ENCODE results near the gene SLC16A9.
"Not testable (repeated sequence)": the region's sequence is repeated elsewhere in the genome, so short reads cannot be mapped to it uniquely, and the experiment has no call there.

The SLC16A9 gene

DNA sequence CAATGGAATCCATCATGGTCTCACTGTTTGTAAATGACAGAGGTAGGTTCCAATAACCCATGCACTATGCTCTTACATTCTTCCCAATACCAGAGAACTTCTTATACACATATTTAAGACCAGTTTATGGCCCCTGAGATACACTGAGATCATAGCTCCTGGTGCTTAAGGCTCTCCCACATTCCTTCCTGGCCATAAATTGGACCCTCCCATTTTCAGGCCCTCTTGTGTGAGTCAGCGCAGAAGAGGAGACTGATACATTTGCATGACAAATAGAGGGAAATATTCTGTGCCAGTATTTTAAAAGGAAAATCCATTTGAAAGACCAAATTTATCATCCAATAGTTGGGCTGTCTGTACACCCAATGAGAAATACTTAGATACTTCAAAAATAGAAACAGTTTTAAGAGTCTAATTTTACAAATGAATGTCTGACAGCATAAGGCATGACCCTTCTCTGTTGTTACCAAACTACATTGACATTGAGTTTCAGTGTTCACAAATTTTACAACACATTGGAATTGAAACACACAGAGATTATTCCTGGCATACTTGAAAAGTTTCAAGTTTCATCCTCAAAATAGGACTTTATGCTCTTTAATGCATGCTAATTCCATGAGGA lies 35.3 kb downstream of the SLC16A9 start:
- no peak for DNase-seq (ENCODE audit: low spot score)

GRCh38 chr10:59672150-59672875 lies 37.3 kb downstream of the SLC16A9 start:
- DNase-seq (ENCODE audit: low spot score) = no peak

DNA sequence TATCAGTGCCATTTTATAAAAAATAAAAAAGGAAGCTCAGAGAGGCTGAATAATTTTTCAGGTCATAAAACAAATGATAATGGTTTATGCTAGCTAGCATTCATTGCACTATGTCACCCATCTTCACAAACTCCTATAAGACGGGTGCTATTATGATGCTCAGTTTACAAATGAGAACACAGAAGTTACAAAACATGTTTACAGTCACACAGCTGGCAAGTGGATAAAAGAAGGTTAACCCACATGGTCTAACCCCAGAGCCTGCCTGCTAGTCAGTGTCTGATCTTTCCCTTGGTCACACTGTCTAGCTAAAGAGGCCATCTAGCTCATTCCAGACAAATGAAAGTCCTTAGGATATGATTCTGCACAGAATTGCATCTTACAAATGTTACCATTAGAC lies 39.4 kb downstream of the SLC16A9 start:
- DNase-seq (ENCODE audit: low spot score) = no peak

- DNase-seq (ENCODE audit: low spot score) = no peak
These were observed 41.6 kb downstream of the SLC16A9 start for GRCh38 chr10:59668096-59668495.

DNA sequence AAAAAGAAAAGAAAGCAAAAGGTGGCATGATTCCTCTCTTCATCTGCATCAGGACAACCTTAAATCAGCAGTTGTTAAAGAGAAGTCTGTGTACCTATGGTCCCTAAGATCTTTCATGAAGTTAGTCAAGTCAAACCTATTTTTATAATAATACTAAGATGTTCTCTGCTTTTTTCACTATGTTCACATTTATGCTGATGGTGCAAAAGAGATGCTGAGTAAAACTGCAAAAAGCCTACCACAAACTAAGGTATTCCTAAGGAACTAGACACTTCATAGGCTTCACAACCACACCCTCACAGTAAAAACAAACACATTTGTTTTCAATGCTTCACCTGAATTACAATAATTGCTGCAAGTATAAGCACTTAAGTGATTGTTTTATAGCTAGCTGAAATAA lies 43.3 kb downstream of the SLC16A9 start:
- DNase-seq (ENCODE audit: low spot score) = no peak

- not testable (repeated sequence) for DNase-seq (ENCODE audit: low spot score)
These were observed 46.4 kb downstream of the SLC16A9 start for GRCh38 chr10:59663213-59663612.

- no peak for DNase-seq (ENCODE audit: low spot score)
These were observed 51.9 kb downstream of the SLC16A9 start for GRCh38 chr10:59657724-59658123.

DNA sequence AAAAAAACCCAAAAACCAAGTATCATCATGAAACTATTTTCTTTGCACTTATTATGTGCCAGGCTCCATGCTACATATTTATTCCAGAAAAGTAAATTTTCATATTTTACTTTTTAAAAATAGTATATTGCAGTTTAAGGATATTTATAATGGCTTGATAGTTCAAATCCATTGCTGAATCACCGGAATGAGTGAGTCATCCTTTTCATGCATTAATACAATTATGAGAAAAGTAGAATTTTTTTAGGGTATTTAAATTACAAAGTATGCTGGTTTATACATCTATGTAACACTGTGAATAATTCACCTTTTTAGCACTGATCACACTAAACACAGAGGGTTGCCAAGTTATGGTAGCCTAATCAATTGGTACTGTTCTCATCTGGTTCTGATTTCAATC lies 54.3 kb downstream of the SLC16A9 start:
- no peak for DNase-seq (ENCODE audit: low spot score)

DNA sequence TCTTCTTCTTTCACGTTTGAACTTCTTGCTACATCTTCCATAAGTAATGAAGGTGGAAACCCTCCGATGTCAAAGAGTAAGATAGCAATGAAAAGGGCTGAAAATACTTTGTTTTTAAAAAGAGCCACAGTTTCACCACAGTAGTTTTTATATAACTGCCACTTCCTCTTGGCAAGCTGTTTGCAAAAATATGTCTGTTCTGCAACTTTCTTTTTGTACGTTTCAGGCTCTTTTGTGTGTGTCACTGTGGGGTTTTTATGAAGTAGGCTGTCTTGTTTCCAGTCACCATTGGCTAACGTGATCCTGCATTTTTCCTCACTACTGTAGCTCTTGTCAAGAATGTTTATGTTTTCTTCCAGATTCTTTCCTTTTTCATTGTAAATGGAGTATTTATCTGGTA lies 55.6 kb downstream of the SLC16A9 start:
- no peak for DNase-seq (ENCODE audit: low spot score)

DNA sequence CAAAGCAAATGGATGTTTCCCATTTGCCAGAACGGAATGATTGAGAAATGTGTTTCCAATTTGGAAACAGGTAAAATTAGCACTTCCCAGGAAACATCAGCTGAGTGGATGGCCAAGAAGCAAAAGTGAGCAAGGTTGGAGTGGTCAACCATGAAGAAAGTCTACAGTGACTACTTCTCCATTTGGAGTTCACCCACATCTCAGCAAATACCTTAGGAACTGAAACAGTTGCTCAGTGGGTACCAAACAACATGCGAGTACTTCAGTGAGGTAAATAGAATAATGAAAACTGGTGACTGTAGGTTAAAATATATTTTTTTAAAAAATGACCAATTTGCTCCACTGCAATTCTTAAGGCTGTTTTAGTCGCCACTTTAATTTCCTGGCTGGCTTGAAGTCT lies 57.7 kb downstream of the SLC16A9 start:
- no peak for DNase-seq (ENCODE audit: low spot score)

DNA sequence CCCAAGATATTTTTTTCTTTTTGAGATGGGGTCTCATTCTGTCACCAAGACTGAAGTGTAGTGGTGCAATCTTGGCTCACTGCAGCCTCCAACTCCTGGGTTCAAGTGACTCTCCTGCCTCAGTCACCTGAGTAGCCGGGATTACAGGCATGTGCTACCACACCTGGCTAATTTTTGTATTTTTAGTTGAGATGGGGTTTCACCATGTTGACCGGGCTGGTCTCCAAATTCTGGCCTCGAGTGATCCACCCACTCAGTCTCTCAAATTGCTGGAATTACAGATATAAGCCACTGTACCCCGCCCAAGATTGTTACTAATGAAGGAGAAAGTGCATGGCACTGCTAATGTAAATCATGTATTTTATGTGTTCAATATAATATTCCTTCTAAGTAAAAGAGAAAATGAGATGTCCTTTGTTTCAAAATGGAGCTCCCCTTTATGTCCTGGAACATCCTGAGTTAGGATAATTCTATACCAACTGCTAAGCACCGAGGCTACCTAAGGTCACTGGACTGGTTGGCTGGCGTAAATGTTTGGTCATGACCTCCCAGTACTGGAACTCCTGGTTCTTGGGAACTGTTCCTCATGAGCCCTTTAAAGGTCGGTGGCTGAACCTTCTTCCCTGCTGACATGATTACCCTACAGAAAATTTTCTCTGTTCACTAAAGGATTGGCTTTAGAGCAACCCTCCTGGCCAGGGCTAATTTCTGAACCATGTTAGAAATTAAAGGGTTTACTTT lies 59.9 kb downstream of the SLC16A9 start:
- DNase-seq (ENCODE audit: low spot score) = no peak

GRCh38 chr10:59648711-59649201 lies 60.9 kb downstream of the SLC16A9 start:
- peak; percentile 18 for DNase-seq (ENCODE audit: low spot score)

GRCh38 chr10:59644841-59645240 lies 64.8 kb downstream of the SLC16A9 start:
- no peak for DNase-seq (ENCODE audit: low spot score)

- not testable (repeated sequence) for DNase-seq (ENCODE audit: low spot score)
These were observed 68.0 kb downstream of the SLC16A9 start for GRCh38 chr10:59641688-59642087.

GRCh38 chr10:59635502-59636290 lies 74.0 kb downstream of the SLC16A9 start:
- no peak for DNase-seq (ENCODE audit: low spot score)

- no peak for DNase-seq (ENCODE audit: low spot score)
These were observed 75.5 kb downstream of the SLC16A9 start for GRCh38 chr10:59634102-59634501.

GRCh38 chr10:59633063-59633462 lies 76.6 kb downstream of the SLC16A9 start:
- DNase-seq (ENCODE audit: low spot score) = peak; percentile 34

DNA sequence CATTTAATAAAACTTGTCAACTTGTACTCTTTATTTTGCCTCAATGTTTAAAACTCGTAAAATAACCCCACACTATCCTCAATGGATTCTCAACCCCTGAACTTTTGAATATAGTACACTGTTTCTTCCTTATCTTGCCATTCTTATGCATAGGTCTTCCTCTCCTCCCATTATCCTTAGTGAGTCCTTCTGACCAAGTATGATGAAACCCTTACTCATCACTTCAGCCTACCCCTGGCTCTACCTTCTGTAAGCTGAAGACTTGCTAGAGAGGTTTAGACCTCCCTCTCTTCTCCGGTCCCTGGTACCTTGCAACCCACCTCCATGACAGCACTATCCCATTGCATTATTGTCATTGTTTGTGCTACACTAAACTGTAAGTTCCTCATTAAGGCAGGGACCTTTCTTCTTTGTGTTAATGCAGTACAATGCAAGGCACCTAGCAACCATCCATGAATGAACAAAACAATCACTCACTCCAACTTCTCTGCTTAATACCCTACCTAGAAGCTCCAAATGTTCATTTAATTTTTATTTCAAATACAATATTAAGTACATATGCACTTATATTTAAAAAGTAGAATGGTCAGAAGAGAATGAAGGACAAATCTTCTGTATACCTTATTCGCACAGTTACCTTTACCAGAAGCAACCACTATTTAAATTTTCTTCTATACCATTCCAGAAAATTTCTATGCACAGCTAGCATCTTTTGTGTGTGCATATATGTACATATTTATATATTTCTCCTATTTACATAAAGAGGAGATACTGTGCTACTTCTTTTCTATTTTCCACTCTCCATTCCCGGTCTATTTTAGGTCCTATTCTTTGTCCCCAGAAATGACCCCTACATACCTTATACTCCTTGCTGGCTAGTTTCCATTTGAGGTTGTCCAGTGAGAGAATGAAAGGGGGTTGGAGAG lies 77.5 kb downstream of the SLC16A9 start:
- DNase-seq (ENCODE audit: low spot score) = no peak

DNA sequence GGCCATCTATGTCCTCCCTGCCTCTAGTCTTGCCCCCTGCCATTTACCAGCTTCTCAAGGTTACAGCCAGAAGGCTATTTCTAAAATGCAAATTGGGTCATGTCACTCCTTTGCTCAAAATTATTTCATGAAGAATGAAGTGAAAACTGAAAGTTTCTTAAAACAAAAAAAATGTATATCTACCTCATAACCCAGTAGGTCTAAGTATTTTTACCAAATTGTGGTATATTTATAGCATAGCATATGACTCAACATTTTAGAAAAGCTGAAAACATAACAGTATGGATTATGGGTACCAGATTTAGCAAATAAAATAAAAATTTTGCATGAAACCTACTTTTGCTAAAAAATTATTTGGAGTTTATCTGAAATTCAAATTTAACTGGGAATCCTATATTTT lies 78.4 kb downstream of the SLC16A9 start:
- DNase-seq (ENCODE audit: low spot score) = no peak

DNA sequence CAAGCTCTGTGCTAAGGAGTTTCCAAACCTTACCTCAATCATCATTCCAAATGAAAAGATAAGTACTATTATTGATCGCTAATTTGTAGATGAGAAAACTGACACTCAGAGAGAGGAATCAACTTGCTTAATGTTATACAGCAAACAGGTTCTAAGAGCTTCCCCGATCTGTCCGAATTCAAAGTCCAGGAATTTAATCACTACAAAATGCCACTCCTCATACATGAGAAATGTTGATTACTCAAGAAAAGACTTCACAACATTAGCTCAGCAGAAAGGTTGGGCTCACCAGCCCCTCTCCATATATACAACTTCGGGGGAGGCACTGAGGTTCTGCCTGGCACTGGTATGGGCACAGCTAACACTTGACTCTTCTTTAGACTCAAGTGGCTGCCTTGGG lies 80.7 kb downstream of the SLC16A9 start:
- no peak for DNase-seq (ENCODE audit: low spot score)

DNA sequence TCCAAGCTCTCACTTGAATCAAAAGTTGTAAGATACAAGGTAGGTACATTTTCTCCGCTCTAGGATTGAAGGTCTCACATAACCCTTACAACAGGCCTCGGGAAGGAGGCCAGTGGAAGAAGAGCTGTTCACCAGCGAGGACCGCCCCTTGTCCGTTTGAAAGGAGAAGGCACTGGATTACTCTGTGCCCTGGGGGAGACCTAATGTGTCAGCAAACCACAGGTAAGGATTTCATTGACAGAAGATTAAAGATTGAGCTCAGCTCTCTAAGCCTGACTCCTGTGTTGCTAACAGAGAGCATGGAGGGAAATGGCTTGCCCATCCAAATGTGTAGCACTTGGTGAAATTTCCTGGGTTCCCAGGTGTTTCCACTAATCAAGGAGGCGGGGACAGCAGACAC lies 81.2 kb downstream of the SLC16A9 start:
- DNase-seq (ENCODE audit: low spot score) = no peak

Measured in iPS-NIHi11 (cell line).